ENCODE data around the gene AQP7.
"Not testable (repeated sequence)": the region's sequence is repeated elsewhere in the genome, so short reads cannot be mapped to it uniquely, and the experiment has no call there.

- not testable (repeated sequence) for TF ChIP-seq POLR2A, CTCF (IDR thresholded peaks at IDR 0.05)
These were observed 22.1 kb upstream of the AQP7 start for GRCh38 chr9:33424492-33424891.
